ENCODE data around the gene CGNL1.

CGNL1 gene

GRCh38 chr15:57578288-57578900 lies 202.1 kb downstream of the CGNL1 start:
- in situ Hi-C loops (cut with HindIII; ENCODE audit: low pct_ligation_motif_present, low sequenced_read_pairs), result no loop called here
- no peak for DNase-seq
- no peak overlapping the region for H3K4me3 ChIP-seq (ENCODE audit: low read depth, low read length)
- no peaks in the 10 kb centered on the region for H3K27me3 ChIP-seq (replicated peaks)
- TF ChIP-seq CTCF (IDR thresholded peaks at IDR 0.05; ENCODE audit: low read depth, low read length, missing control alignments), result no peak
- no peak overlapping the region for H3K27ac ChIP-seq
- H3K36me3 ChIP-seq (replicated peaks), result no peaks in the 10 kb centered on the region

DNA sequence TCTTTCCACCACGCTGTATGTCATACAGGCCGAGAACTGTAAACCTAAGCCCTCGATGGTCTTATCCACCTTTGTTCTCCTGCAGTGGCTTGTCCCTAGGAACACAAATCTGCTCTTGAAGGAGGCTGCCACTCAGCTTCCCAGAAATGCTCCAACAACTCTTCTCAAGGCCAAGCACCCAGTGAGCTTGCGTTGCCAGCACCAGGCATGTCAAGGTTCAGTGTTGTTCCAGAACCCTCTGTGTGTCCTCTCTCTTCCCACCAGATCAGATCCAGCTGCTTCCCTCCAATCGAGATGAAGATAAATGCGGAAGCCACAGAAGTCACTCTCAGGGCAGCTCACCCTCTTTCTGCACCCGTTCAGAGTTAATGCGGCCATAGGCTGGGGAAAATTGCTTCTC lies 204.1 kb downstream of the CGNL1 start:
- DNase-seq, result no peak
- TF ChIP-seq CTCF (IDR thresholded peaks at IDR 0.05; ENCODE audit: low read depth, low read length, missing control alignments), result no peak
- H3K36me3 ChIP-seq (replicated peaks), result no peaks in the 10 kb centered on the region

DNA sequence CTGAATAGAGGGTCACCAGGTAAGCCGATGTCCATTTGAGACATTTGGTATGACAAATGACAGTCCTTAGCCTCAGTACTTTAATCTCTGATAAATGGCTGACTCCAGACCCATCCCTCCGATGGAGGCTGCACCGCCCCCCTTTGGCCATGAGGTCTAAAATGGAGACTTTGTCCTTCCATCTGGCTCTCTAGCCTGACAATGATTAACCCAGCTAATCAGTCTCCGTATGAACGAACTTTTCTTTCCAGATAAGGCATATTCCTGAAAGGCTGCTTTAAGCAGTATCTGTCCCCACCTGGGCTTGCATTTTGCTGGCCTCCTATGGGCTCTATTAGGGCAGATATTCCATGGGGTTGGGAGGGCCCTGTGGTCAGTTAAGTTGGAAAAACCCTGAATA lies 204.6 kb downstream of the CGNL1 start:
- Histone ChIP-seq H3K27ac (no peak overlapping the region), H3K4me3 (ENCODE audit: low read depth, low read length) (no peak overlapping the region), H3K27me3 (replicated peaks) (no peaks in the 10 kb centered on the region), H3K36me3 (replicated peaks) (no peaks in the 10 kb centered on the region)
- TF ChIP-seq CTCF (IDR thresholded peaks at IDR 0.05; ENCODE audit: low read depth, low read length, missing control alignments), result no peak
- no peak for DNase-seq
- in situ Hi-C loops (cut with HindIII; ENCODE audit: low pct_ligation_motif_present, low sequenced_read_pairs), result no loop called here

More for the DNA sequence above, 204.1 kb downstream of the CGNL1 start:
- in situ Hi-C loops (cut with HindIII; ENCODE audit: low pct_ligation_motif_present, low sequenced_read_pairs), result no loop called here
- H3K27me3 ChIP-seq (replicated peaks), result no peaks in the 10 kb centered on the region
- no peak overlapping the region for H3K27ac ChIP-seq
- H3K4me3 ChIP-seq (ENCODE audit: low read depth, low read length), result no peak overlapping the region

DNA sequence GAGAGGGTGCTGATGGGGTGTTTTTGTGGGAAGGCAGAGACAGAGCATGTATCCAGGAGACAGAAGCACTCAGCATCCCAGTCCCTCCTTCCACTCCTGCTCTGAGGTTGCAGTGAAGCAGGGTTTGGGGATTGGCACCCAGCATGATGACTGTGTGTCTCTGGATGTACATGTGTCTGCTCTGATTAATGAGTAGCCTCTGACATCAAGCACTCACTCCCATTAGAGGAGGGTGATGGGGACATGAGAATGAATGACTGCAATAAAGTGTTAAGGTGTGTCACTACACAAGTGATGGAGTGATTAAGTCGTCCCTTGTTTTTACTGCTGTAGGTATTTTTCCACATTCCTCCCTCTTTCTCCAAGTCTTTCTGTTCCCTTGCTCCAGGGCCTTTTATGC lies 205.8 kb downstream of the CGNL1 start:
- H3K36me3 ChIP-seq (replicated peaks), result no peaks in the 10 kb centered on the region
- TF ChIP-seq CTCF (IDR thresholded peaks at IDR 0.05; ENCODE audit: low read depth, low read length, missing control alignments), result no peak
- H3K27me3 ChIP-seq (replicated peaks), result no peaks in the 10 kb centered on the region
- DNase-seq, result no peak
- H3K4me3 ChIP-seq (ENCODE audit: low read depth, low read length), result no peak overlapping the region
- in situ Hi-C loops (cut with HindIII; ENCODE audit: low pct_ligation_motif_present, low sequenced_read_pairs), result no loop called here
- no peak overlapping the region for H3K27ac ChIP-seq

- Histone ChIP-seq H3K4me3 (ENCODE audit: low read depth, low read length) (no peak overlapping the region), H3K27ac (no peak overlapping the region), H3K27me3 (replicated peaks) (no peaks in the 10 kb centered on the region), H3K36me3 (replicated peaks) (no peaks in the 10 kb centered on the region)
- no peak for TF ChIP-seq CTCF (IDR thresholded peaks at IDR 0.05; ENCODE audit: low read depth, low read length, missing control alignments)
- in situ Hi-C loops (cut with HindIII; ENCODE audit: low pct_ligation_motif_present, low sequenced_read_pairs), result no loop called here
- DNase-seq, result no peak
Observed at GRCh38 chr15:57583282-57583681, 207.0 kb downstream of the CGNL1 start.

GRCh38 chr15:57583720-57584119 lies 207.4 kb downstream of the CGNL1 start:
- in situ Hi-C loops (cut with HindIII; ENCODE audit: low pct_ligation_motif_present, low sequenced_read_pairs), result no loop called here
- Histone ChIP-seq H3K4me3 (ENCODE audit: low read depth, low read length) (no peak overlapping the region), H3K27me3 (replicated peaks) (no peaks in the 10 kb centered on the region), H3K36me3 (replicated peaks) (no peaks in the 10 kb centered on the region), H3K27ac (no peak overlapping the region)
- DNase-seq, result no peak
- TF ChIP-seq CTCF (IDR thresholded peaks at IDR 0.05; ENCODE audit: low read depth, low read length, missing control alignments), result no peak

Data from brain microvascular endothelial cell (primary cell).